GM19397 (cell line): ENCODE results near the gene ABCD1.

Experiments used
- ATAC-seq: cut with Tn5 transposase; IDR thresholded peaks from one replicate; pipeline ENCODE4 v1.9.1; 2021; ENCODE audit warnings: mild to moderate bottlenecking, moderate library complexity; ENCODE audit not compliant: unreplicated experiment

Gene ABCD1

DNA sequence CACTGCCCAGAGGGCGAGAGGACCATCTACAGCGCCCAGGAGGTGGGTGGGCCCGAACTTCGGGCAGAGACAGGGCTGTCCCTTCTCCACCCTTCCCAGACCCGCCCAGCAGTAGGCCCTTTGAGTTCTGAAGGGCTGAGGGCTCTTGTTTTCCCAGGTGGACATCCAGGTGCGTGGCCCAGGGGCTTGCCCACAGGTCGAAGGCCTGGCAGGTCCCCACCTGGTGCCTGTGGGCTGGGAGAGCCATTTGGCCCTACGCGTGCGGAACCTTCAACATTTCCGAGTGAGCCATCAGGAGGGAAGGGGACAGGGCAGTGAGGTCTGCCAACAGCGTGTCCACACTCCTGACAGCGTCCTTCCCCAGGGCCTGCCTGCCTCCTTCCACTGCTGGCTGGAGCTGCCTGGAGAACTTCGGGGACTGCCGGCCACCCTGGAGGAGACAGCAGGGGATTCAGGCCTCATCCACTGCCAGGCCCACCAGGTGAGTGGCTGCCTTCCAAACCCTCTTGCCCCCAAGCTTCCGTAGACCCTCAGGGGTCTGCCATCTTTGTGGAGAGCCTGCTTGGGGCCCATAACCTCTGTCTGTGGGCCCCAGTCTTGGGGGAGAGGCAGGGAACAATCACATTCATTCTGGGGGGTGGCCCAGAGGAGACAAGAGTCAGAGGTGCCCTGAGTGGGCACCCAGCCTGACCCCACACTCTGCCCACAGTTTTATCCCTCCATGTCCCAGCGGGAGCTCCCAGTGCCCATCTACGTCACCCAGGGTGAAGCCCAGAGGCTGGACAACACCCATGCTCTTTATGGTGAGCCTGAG, 46.2 kb downstream of the ABCD1 start:
- ATAC-seq, result no peak

DNA sequence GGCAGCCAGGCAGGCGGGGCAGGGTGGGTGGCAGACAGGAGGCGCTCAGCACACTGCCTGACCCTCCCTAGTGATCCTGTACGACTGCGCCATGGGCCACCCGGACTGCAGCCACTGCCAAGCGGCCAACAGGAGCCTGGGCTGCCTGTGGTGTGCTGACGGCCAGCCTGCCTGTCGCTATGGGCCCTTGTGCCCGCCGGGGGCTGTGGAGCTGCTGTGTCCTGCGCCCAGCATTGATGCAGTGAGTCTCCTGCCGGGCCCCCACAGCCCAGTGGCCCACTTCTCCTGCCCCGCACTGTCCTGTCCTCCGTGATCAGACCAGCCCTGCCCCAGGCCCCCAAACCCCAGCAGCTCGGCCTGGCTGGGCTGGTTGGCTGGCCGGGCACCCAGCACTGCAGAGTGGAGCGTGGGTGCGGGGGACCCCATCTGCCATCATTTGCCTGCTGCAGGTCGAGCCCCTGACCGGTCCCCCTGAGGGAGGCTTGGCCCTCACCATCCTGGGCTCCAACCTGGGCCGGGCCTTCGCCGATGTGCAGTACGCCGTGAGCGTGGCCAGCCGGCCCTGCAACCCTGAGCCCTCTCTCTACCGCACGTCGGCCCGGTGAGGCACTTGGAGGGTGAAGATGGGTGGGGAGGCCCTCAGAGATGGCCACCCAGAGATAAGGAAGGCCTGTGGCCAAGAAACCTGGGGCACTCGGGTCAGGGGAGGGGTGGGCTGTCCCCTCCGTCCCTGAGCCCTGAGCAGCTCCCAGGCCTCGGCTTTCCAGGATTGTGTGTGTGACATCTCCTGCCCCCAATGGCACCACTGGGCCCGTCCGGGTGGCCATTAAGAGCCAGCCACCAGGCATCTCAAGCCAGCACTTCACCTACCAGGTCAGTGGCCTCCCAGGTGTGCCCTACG, 47.0 kb downstream of the ABCD1 start:
- no peak for ATAC-seq

DNA sequence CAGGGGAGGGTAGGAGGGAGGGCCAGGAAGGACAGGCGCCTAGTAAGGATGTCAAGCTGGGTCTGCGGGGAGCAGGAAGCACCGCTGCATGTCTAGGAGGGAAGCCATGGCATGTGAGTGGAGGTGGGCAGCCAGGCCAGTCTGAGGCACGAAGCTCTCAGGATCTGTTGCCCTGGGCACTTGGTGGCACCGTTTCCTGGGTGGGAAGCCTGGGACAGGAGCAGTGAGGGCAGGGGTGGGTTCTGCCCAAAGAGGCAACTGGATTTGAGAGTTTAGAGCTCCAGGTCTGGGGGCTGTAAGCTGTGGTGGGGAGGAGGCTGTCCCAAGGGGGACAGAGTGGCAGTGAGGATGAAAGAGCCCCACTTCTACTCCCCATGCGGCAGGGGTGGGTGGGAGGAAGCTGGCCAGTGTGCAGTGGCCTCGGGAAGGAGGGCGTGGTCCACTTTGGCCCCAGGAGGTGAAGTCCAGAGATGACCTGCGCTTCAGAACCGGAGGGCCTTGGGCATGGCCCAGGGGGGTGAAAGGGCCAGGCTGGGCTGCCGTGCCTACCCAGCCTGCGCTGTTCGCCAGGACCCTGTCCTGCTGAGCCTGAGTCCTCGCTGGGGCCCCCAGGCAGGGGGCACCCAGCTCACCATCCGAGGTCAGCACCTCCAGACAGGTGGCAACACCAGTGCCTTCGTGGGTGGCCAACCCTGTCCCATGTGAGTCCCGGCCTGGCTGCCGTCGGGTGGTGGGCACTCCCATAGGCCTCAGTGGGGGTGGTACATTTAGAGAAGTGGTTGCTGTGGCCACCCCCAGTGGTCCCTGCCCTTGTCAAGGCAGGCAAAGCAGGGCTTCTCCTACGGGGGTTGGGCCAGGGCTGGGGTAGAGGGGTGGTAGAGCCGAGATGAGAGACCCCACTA, 47.9 kb downstream of the ABCD1 start:
- ATAC-seq, result no peak

DNA sequence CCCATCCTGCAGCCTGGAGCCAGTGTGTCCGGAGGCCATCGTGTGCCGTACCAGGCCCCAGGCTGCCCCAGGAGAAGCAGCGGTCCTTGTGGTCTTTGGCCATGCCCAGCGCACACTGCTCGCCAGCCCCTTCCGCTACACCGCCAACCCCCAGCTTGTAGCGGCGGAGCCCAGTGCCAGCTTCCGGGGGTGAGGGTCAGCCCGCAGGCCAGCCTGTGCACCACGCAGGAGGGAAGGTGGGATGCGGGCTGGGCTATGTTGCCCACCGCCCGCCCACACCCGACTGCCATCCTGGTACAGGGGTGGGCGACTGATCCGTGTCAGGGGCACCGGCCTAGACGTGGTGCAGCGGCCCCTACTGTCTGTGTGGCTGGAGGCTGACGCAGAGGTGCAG, 48.6 kb downstream of the ABCD1 start:
- ATAC-seq, result no peak

DNA sequence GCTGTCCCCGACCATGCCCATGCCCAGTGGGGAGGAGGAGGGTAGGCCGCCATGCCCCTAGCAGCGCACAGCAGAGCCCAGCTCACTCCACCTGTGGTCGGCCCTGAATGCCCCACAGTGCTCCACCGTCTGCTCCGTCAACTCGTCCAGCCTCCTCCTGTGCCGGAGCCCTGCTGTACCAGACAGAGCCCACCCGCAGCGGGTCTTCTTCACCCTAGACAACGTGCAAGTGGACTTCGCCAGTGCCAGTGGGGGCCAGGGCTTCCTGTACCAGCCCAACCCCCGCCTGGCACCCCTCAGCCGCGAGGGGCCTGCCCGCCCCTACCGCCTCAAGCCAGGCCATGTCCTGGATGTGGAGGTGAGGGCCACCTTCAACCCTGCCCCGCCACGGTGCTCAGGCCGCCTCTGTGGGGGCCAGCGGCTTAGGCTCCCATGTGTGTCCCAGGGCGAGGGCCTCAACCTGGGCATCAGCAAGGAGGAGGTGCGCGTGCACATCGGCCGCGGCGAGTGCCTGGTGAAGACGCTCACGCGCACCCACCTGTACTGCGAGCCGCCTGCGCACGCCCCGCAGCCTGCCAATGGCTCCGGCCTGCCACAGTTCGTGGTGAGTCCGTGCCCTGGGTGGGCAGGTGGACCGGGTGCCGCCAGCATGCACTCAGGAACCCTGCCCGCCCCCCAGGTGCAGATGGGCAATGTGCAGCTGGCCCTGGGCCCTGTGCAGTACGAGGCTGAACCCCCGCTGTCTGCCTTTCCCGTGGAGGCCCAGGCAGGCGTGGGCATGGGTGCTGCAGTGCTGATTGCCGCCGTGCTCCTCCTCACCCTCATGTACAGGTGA, 49.3 kb downstream of the ABCD1 start:
- ATAC-seq, result no peak

DNA sequence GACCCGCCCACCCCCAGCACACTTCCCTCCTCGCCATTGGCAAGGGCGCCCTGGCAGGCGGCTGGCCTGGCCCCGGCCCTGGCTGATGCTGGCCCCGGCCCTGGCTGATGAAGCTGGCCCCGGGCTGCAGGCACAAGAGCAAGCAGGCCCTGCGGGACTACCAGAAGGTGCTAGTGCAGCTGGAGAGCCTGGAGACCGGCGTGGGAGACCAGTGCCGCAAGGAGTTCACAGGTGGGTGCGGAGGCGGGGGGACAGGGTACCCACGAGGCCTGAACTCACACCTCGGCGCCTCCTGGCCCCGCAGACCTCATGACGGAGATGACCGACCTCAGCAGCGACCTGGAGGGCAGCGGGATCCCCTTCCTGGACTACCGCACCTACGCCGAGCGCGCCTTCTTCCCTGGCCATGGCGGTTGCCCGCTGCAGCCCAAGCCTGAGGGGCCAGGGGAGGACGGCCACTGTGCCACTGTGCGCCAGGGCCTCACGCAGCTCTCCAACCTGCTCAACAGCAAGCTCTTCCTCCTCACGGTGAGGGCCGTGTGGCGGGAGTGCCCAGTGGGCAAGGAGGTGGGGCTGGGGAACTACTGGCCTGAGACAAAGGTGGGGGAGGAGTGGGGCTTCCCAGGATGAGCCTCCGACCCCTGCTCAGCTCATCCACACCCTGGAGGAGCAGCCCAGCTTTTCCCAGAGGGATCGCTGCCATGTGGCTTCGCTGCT, 50.1 kb downstream of the ABCD1 start:
- no peak for ATAC-seq

DNA sequence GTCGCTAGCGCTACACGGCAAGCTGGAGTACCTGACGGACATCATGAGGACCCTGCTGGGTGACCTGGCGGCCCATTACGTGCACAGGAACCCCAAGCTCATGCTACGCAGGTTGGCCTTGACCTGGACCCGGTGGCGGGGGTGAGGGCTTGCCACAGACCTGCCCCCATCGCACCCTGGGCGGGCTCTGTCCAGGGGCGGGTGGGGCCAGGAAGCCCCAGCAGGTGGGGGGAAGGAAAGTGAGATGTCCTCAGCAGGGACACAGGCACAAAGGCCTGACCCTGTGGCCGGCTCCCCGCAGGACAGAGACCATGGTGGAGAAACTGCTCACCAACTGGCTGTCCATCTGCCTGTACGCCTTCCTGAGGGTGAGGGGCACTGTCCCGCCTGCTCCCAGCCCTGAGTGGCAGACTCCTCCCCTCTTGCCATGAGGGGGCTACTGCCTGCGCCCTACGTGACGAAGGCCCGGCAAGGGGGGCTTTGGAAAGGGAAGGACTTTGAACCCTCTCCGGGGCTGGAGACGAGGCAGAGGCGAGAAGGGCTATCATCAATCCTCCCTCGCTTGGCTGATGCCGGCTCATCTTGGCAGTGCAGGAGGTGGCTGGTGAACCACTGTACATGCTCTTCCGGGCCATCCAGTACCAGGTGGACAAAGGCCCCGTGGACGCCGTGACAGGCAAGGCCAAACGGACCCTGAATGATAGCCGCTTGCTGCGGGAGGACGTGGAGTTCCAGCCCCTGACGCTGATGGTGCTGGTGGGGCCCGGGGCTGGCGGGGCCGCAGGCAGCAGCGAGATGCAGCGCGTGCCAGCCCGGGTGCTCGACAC, 50.9 kb downstream of the ABCD1 start:
- no peak for ATAC-seq

DNA sequence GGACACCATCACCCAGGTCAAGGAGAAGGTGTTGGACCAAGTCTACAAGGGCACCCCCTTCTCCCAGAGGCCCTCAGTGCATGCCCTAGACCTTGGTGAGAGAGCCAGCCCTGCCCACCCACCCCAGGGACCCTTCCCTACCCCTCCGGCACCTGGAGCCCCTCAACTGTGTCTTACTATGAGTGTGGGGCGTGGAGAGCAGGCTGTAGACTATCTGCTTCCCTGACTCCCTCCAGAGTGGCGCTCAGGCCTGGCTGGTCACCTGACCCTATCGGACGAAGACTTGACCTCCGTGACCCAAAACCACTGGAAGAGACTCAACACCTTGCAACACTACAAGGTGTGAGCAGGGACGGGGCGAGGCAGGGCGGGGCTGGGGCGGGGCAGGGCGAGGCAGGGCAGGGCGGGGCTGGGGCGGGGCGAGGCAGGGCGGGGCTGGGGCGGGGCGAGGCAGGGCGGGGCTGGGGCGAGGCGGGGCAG, 51.5 kb downstream of the ABCD1 start:
- no peak for ATAC-seq

DNA sequence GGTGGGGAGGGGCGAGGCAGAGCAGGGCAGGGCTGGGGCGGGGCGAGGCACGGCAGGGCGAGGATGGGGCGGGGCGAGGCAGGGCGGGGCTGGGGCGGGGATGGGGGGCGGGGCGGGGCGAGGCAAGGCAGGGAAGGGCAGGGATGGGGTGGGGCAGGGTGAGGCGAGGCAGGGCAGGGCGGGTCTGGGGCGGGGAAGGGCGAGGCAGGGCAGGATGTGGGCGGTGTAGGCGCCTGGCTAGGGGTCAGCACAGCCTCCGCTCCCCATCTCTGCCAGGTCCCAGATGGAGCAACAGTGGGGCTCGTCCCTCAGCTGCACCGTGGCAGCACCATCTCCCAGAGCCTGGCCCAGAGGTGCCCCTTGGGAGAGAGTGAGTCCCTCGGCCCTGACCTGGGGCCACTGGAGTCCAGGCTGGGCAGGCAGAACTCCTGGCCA, 52.0 kb downstream of the ABCD1 start:
- no peak for ATAC-seq

DNA sequence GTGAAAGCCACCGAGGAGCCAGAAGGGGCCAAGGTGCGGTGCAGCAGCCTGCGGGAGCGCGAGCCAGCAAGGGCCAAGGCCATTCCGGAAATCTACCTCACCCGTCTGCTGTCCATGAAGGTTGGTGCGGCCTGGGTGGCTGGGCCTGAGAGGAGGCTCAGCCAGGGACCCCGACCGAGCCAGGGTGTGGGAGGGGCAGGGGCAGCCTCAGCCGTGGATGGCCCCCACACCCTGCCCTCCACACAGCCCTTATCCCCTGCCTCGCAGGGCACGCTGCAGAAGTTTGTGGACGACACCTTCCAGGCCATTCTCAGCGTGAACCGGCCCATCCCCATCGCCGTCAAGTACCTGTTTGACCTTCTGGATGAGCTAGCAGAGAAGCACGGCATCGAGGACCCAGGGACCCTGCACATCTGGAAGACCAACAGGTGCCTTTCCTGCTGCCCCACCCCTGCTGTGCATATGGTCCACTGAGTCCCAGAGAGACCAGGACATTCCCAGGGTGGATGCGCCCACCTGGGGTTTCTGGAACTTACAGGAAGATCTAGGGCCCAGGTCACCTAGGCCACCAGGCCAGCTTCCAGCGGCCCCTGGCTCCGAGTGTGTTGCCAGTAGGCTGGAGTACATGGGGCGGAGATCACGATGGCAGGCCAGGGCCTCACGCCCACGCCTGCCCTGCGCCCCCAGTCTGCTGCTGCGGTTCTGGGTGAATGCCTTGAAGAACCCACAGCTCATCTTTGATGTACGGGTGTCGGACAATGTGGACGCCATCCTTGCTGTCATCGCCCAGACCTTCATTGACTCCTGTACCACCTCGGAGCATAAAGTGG, 52.8 kb downstream of the ABCD1 start:
- no peak for ATAC-seq

DNA sequence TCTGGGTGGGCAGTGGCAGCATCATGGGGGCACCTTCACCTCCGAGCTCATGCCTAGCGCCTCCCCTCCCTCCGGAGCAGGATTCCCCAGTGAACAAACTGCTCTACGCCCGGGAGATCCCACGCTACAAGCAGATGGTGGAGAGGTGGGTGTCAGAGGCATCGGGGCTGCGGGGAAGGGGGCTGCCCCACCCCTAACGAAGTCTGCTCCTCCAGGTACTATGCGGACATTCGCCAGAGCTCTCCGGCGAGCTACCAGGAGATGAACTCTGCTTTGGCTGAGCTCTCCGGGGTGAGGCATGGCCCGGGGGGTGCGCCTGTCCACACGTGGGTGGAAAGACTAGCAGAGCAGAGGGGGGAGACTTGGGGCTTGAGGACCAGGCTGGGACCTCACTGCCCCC, 53.5 kb downstream of the ABCD1 start:
- ATAC-seq, result no peak

DNA sequence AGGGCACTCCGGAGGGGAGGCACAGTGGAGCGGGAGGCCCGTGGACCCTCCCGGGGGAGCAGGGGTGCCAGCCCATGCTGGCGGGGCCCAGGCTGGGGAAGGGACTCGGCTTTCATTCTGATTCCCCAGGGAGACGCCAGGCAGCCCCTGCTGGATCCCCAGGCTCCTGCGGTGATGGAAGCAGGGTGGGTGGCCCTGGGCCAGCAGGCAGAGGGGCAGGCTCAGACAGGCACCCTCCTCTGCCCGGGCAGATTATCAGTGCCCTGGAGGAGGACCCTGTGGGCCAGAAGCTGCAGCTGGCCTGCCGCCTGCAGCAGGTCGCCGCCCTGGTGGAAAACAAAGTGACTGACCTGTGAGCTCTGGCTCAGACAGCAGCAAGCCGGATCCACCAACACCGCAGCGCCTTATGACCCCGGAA, 54.0 kb downstream of the ABCD1 start:
- ATAC-seq, result no peak

DNA sequence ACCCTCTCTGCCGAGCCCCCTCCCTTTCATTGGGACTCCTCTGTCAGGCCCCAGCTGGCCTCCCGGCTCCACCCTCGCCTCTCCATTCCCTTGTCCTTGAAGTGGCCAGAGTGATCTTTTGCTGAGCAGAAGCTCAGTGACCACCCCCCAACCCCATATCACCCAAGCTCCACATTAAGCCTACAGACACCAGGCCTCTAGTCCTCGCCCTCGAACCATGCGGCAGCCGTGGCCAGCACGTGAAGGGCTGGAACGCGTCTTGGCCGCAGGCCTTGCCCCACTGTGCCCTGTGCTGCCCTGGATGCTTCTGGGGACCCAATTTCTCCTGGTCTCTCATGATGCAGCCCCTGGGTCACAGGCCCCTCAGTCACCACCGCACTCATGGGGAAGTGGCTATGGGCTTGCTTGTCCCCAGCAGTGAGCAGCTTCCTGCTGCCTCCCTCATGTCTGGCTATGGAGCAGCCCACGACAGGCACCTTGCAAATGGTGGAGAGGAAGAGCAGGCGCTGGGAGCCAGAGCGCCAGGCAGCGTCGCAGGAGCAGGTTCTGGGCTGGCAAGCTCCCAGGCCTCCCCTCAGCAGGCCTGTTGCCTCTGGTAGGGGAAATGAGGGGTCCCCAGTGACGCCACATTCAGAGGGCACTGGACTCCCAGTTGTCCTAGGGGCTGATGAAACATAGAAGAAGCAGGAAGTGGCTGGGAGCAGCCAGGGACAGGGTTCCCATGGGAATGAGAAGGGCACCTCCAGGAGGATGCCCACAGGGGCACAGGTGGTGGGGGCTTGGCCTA, 55.4 kb downstream of the ABCD1 start:
- ATAC-seq, result no peak

DNA sequence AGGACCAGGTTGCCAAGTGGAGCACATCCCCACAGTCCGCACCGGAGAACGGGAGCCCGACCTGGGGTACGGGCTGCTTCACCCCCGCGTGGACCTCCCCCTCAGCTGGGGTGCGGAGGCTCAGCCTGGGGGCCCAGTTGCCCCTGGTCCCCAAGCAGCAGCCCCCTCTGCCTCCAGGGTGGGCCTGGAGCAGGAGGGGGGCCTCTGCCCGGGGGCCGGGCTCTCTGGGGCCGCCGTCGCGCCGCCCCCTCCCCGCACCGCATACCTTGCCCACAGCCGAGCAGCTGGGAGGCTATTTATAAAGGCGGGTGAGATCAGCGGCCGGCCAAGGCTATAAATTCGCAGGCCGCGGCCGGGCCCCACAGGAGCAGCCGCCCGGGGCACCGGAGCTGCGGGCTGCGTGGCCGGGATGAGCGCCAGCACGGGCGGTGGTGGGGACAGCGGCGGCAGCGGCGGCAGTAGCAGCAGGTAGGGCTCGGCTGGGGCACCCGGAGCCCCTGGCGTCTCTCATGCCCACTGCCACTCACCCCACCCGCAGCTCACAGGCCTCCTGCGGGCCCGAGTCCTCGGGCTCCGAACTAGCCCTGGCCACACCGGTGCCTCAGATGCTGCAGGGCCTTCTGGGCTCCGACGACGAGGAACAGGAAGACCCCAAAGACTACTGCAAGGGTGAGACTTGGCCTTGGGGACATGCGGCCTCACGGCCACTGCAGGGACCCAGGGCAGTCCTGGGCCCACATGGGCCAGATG, 56.2 kb downstream of the ABCD1 start, which contains the start of gene SRPK3:
SRPK3 (plus strand) TSS at position 364 of the 750 bp plus-strand sequence; CDS start at position 410, 46 bp downstream.
- ATAC-seq, result no peak

DNA sequence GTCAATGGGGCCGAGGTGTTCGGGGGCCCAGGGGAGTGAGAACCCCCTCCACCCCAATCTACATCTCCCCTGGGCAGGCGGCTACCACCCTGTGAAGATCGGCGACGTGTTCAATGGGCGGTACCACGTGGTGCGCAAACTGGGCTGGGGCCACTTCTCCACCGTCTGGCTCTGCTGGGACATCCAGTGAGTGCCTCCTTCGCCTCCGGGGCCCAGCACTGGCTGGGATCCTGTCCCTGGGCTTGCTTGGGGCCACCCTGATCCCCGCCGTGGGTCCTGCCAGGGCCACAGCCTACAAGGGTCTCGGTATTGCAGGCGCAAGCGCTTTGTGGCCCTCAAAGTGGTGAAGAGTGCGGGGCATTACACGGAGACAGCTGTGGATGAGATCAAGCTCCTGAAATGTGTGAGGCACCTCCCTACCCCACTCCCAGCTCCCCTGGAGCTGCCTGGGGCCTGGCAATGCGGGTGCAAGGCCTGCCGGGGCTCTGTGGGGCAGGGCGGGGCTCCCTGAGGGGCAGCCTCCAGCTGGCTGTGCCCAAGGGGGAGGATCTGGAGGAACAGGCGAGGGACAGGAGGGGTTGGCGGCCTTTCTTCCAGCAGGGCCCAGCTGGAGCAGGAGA, 56.9 kb downstream of the ABCD1 start:
- no peak for ATAC-seq
